Measurements from ENCODE around the gene C1orf35.

GRCh38 chr1:228144993-228145343, 41.8 kb upstream of the C1orf35 start:
- TF ChIP-seq CTCF (IDR thresholded peaks at IDR 0.05): no peak
- no peak for TF ChIP-seq EP300 (IDR thresholded peaks at IDR 0.05)
- no peak for TF ChIP-seq POLR2A (IDR thresholded peaks at IDR 0.05)
